IPS-18a (cell line): ENCODE measurements around the gene BCAS3.

ENCODE experiments used
- H3K27ac ChIP-seq: one replicate; pipeline ENCODE4 v1.5.1; 2013; ENCODE audit warnings: low read length
- H3K27me3 ChIP-seq: one replicate; pipeline ENCODE4 v1.6.1; 2013; ENCODE audit warnings: mild to moderate bottlenecking, low read length; ENCODE audit not compliant: control insufficient read depth, insufficient read depth
- H3K36me3 ChIP-seq: one replicate; pipeline ENCODE4 v1.6.1; 2013; ENCODE audit warnings: low read depth, low read length; ENCODE audit not compliant: control insufficient read depth
- H3K4me1 ChIP-seq: one replicate; pipeline ENCODE4 v1.6.1; 2013; ENCODE audit warnings: low read depth, low read length; ENCODE audit not compliant: control insufficient read depth
- H3K4me3 ChIP-seq: one replicate; pipeline ENCODE4 v1.5.1; 2013; ENCODE audit warnings: low read length
- H3K9ac ChIP-seq: one replicate; pipeline ENCODE4 v1.6.1; 2013; ENCODE audit warnings: mild to moderate bottlenecking, low read length, moderate library complexity
- H3K9me3 ChIP-seq: one replicate; pipeline ENCODE4 v1.6.1; 2013; ENCODE audit warnings: low read depth, low read length; ENCODE audit not compliant: control insufficient read depth

BCAS3 gene

GRCh38 chr17:61196799-61197198 lies 519.1 kb downstream of the BCAS3 start:
- Histone ChIP-seq H3K4me3 (no peak overlapping the region), H3K27ac (no peak overlapping the region), H3K9ac (no peak overlapping the region), H3K9me3 (no peaks in the 10 kb centered on the region), H3K4me1 (no peaks in the 10 kb centered on the region), H3K36me3 (no peaks in the 10 kb centered on the region), H3K27me3 (no peaks in the 10 kb centered on the region)

- Histone ChIP-seq H3K27ac (no peak overlapping the region), H3K36me3 (no peaks in the 10 kb centered on the region), H3K4me1 (peaks cover 7% of the 10 kb centered on the region), H3K9ac (no peak overlapping the region), H3K9me3 (no peaks in the 10 kb centered on the region), H3K4me3 (no peak overlapping the region), H3K27me3 (no peaks in the 10 kb centered on the region)
These were observed 522.0 kb downstream of the BCAS3 start for GRCh38 chr17:61199431-61200338.

- no peaks in the 10 kb centered on the region for H3K9me3 ChIP-seq
- no peaks in the 10 kb centered on the region for H3K36me3 ChIP-seq
- H3K27me3 ChIP-seq: no peaks in the 10 kb centered on the region
- peaks cover 7% of the 10 kb centered on the region for H3K4me1 ChIP-seq
- H3K4me3 ChIP-seq: no peak overlapping the region
- H3K27ac ChIP-seq: no peak overlapping the region
- no peak overlapping the region for H3K9ac ChIP-seq
These were observed 522.7 kb downstream of the BCAS3 start for GRCh38 chr17:61200339-61200715.

GRCh38 chr17:61201211-61201610 lies 523.6 kb downstream of the BCAS3 start:
- H3K27ac ChIP-seq: no peak overlapping the region
- H3K36me3 ChIP-seq: no peaks in the 10 kb centered on the region
- no peak overlapping the region for H3K4me3 ChIP-seq
- no peak overlapping the region for H3K9ac ChIP-seq
- H3K27me3 ChIP-seq: no peaks in the 10 kb centered on the region
- no peaks in the 10 kb centered on the region for H3K9me3 ChIP-seq
- H3K4me1 ChIP-seq: peaks cover 7% of the 10 kb centered on the region

GRCh38 chr17:61202564-61202963 lies 524.9 kb downstream of the BCAS3 start:
- H3K36me3 ChIP-seq: no peaks in the 10 kb centered on the region
- no peaks in the 10 kb centered on the region for H3K27me3 ChIP-seq
- no peak overlapping the region for H3K4me3 ChIP-seq
- no peak overlapping the region for H3K9ac ChIP-seq
- H3K4me1 ChIP-seq: peaks cover 7% of the 10 kb centered on the region
- no peak overlapping the region for H3K27ac ChIP-seq
- H3K9me3 ChIP-seq: no peaks in the 10 kb centered on the region

- H3K4me1 ChIP-seq: peaks cover 12% of the 10 kb centered on the region
- H3K9ac ChIP-seq: no peak overlapping the region
- H3K4me3 ChIP-seq: no peak overlapping the region
- no peak overlapping the region for H3K27ac ChIP-seq
- H3K9me3 ChIP-seq: no peaks in the 10 kb centered on the region
- H3K27me3 ChIP-seq: no peaks in the 10 kb centered on the region
- no peaks in the 10 kb centered on the region for H3K36me3 ChIP-seq
These were observed 526.0 kb downstream of the BCAS3 start for GRCh38 chr17:61203671-61204131.

- Histone ChIP-seq H3K27me3 (no peaks in the 10 kb centered on the region), H3K27ac (no peak overlapping the region), H3K4me3 (no peak overlapping the region), H3K9me3 (no peaks in the 10 kb centered on the region), H3K36me3 (no peaks in the 10 kb centered on the region), H3K9ac (no peak overlapping the region), H3K4me1 (peaks cover 18% of the 10 kb centered on the region)
These were observed 526.8 kb downstream of the BCAS3 start for GRCh38 chr17:61204456-61204855.

- no peaks in the 10 kb centered on the region for H3K9me3 ChIP-seq
- no peaks in the 10 kb centered on the region for H3K36me3 ChIP-seq
- peaks cover 18% of the 10 kb centered on the region for H3K4me1 ChIP-seq
- H3K9ac ChIP-seq: no peak overlapping the region
- H3K27ac ChIP-seq: no peak overlapping the region
- H3K4me3 ChIP-seq: no peak overlapping the region
- H3K27me3 ChIP-seq: no peaks in the 10 kb centered on the region
These were observed 527.8 kb downstream of the BCAS3 start for GRCh38 chr17:61205401-61205800.

GRCh38 chr17:61205931-61206330 lies 528.3 kb downstream of the BCAS3 start:
- Histone ChIP-seq H3K27ac (no peak overlapping the region), H3K36me3 (no peaks in the 10 kb centered on the region), H3K4me3 (no peak overlapping the region), H3K27me3 (no peaks in the 10 kb centered on the region), H3K9me3 (no peaks in the 10 kb centered on the region), H3K9ac (no peak overlapping the region), H3K4me1 (peaks cover 18% of the 10 kb centered on the region)

- H3K4me3 ChIP-seq: no peak overlapping the region
- H3K27ac ChIP-seq: no peak overlapping the region
- no peaks in the 10 kb centered on the region for H3K9me3 ChIP-seq
- no peaks in the 10 kb centered on the region for H3K36me3 ChIP-seq
- H3K4me1 ChIP-seq: peaks cover 27% of the 10 kb centered on the region
- H3K27me3 ChIP-seq: no peaks in the 10 kb centered on the region
- no peak overlapping the region for H3K9ac ChIP-seq
These were observed 529.3 kb downstream of the BCAS3 start for GRCh38 chr17:61206922-61207321.

GRCh38 chr17:61208301-61209105 lies 530.9 kb downstream of the BCAS3 start:
- Histone ChIP-seq H3K9me3 (no peaks in the 10 kb centered on the region), H3K9ac (no peak overlapping the region), H3K27ac (no peak overlapping the region), H3K36me3 (no peaks in the 10 kb centered on the region), H3K27me3 (no peaks in the 10 kb centered on the region), H3K4me1 (peaks cover 27% of the 10 kb centered on the region), H3K4me3 (no peak overlapping the region)
